Naive B cell (primary cell): Measurements from ENCODE around the gene CDNF. TPM values are rescaled to one million over a fixed set of nuclear protein-coding genes. Genes with fewer than 3 reads are reported as not detected.
A peak's percentile ranks its signal among the peaks of the same experiment; 100 is the strongest.

ENCODE experiments used
- ATAC-seq, 2 donors: fragments of 150-1000 bp; cut with Tn5 transposase; 2 replicates each; pipeline ENCODE4 v1.10.0; 2021; ENCODE audit warnings: low read depth in 2 of 2, mild to moderate bottlenecking in 2 of 2, moderate library complexity in 2 of 2
- DNase-seq: peaks from one replicate; pipeline ENCODE4 v3.0.0; 2022
- H3K27ac Mint-ChIP-seq, 6 donors: one replicate each; pipeline ENCODE4 v1.8.0; 2020 to 2022; ENCODE audit warnings: mild to moderate bottlenecking in 6 of 6, mixed read lengths in 6 of 6, moderate library complexity in 5 of 6, inconsistent platforms in 2 of 6
- H3K27me3 Mint-ChIP-seq, 3 donors: one replicate each; pipeline ENCODE4 v1.8.0; 2021 to 2022; ENCODE audit warnings: mixed read lengths in 3 of 3, mild to moderate bottlenecking in 1 of 3
- H3K36me3 Mint-ChIP-seq, 2 donors: one replicate each; pipeline ENCODE4 v1.8.0; 2020 to 2022; ENCODE audit warnings: mixed read lengths in 2 of 2, inconsistent platforms in 1 of 2, mild to moderate bottlenecking in 1 of 2
- H3K4me1 Mint-ChIP-seq, 3 donors: one replicate each; pipeline ENCODE4 v1.8.0; 2020 to 2022; ENCODE audit warnings: mixed read lengths in 3 of 3, inconsistent platforms in 1 of 3, mild to moderate bottlenecking in 1 of 3, moderate library complexity in 1 of 3
- H3K4me3 Mint-ChIP-seq, 8 donors: one replicate each; pipeline ENCODE4 v1.8.0; 2020 to 2022; ENCODE audit warnings: mild to moderate bottlenecking in 8 of 8, mixed read lengths in 8 of 8, moderate library complexity in 8 of 8, inconsistent platforms in 2 of 8
- H3K9me3 Mint-ChIP-seq, 7 donors: one replicate each; pipeline ENCODE4 v1.8.0; 2020 to 2022; ENCODE audit warnings: mixed read lengths in 7 of 7, mild to moderate bottlenecking in 5 of 7, inconsistent platforms in 2 of 7, moderate library complexity in 1 of 7
- polyA plus RNA-seq, 6 donors: library from polyadenylated mRNA; unstranded; fragments of 300-500 nt; fragmentation: Illumina TruSeq; gene quantifications; one replicate each; pipeline ENCODE4 v1.2.3, GENCODE V29; 2021; ENCODE audit warnings: low read depth in 6 of 6

Gene CDNF
- polyA plus RNA-seq, 6 donors from 2014 or later = 1.1 to 2.7 (median 1.9) TPM

DNA sequence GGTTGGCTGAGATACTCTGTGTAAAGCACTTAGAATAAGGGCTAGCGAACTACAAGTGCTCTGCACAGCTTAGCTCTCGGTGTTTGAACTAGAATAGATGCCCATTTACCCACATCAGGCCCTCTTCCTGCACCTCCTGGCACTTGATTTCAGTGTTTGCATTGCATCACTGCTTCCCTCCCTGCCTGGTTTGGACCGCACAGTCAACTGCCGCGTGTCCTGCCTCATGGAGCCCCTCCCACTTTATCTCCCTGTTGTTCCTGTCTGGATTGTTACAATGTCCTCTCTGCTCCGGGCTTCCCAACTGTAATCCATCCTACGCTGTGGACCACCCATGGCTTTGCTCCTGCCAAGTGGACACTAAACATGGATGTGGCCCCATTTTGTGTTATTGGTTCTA is 65.4 kb downstream of the CDNF start:
- Mint-ChIP-seq H3K4me3 (no peak overlapping the region), H3K27me3 (no peaks in the 10 kb centered on the region)

DNA sequence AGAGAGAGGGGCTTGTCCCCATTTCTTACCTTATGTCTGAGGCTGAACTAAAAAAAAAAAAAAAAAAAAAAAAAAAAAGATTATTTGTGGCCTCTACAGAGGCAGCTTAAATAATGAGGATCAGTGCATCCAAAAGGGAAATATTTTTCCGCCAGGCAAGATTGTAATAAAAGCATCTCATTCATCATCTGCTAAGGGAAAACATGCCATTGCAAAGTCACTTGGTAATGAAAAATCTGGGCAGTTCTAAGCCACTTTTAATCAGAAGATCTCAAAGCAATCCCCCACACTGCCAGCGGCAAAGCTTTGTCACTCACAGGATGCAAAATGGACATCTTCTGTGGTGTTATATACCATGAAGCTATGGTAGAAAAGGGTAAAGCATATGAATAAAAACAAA is 66.9 kb downstream of the CDNF start:
- ATAC-seq = no peak
- no peaks in the 10 kb centered on the region for H3K27me3 Mint-ChIP-seq
- H3K27ac Mint-ChIP-seq = no peak overlapping the region
- peaks cover 0 to 2% (median 0%) of the 10 kb centered on the region in 7 donors for H3K9me3 Mint-ChIP-seq
- peaks cover 14 to 38% (median 14%) of the 10 kb centered on the region in 3 donors for H3K4me1 Mint-ChIP-seq
- H3K4me3 Mint-ChIP-seq = no peak overlapping the region
- no peaks in the 10 kb centered on the region for H3K36me3 Mint-ChIP-seq
- DNase-seq = no peak

More for the DNA sequence above, 65.4 kb downstream of the CDNF start:
- Mint-ChIP-seq H3K27ac (peak overlapping the region in 2 of 6 donors; percentile 22 to 69), H3K9me3 (peaks cover 0 to 2% (median 0%) of the 10 kb centered on the region in 7 donors), H3K36me3 (no peaks in the 10 kb centered on the region), H3K4me1 (peaks cover 4 to 27% (median 9%) of the 10 kb centered on the region in 3 donors)
- DNase-seq = no peak
- ATAC-seq = no peak

Other genes with a start within 250 kb of the CDNF start
- 100 to 1,000 TPM; 112 to 259 (median 159) TPM for gene FAM107B, start 63.1 kb downstream of the CDNF start, polyA plus RNA-seq
- gene HSPA14, start 269 bp upstream of the CDNF start, polyA plus RNA-seq = 10 to 100 TPM; 14.8 to 23.3 (median 19.8) TPM
- gene MSANTD7, start 269 bp upstream of the CDNF start, polyA plus RNA-seq = 10 to 100 TPM in 2 of 6 donors, 1 to 10 TPM in 4; 6.4 to 19.6 (median 9.3) TPM
- 1 to 10 TPM; 1.0 to 3.9 (median 1.7) TPM for gene SUV39H2, start 40.8 kb upstream of the CDNF start, polyA plus RNA-seq
- 10 to 100 TPM; 36.2 to 69.6 (median 45.8) TPM for gene DCLRE1C, start 116.1 kb upstream of the CDNF start, polyA plus RNA-seq
- gene MEIG1, start 121.4 kb upstream of the CDNF start, polyA plus RNA-seq = 1 to 10 TPM in 2 of 6 donors, under 1 TPM in 1, not detected in 3; 0.99 to 2.2 (median 1.2) TPM
- gene OLAH, start 205.9 kb upstream of the CDNF start, polyA plus RNA-seq = not detected